ENCODE results near the gene PTPN23.
A peak's percentile ranks its signal among the peaks of the same experiment; 100 is the strongest.

Gene PTPN23

GRCh38 chr3:47376393-47376792, 4.4 kb upstream of the PTPN23 start:
- no peak for DNase-seq

GRCh38 chr3:47377186-47377585, 3.6 kb upstream of the PTPN23 start:
- DNase-seq: no peak

- no peak for DNase-seq
Observed at GRCh38 chr3:47378869-47379268, 2.0 kb upstream of the PTPN23 start.

- DNase-seq: no peak
Observed at GRCh38 chr3:47379411-47379899, 1.4 kb upstream of the PTPN23 start.

GRCh38 chr3:47380026-47380600, 708 bp upstream of the PTPN23 start:
- no peak for DNase-seq

- DNase-seq: peak; percentile 37 to 64
Observed at GRCh38 chr3:47381317-47382157, 716 bp downstream of the PTPN23 start.

GRCh38 chr3:47384425-47384824, 3.6 kb downstream of the PTPN23 start:
- no peak for DNase-seq

- DNase-seq: no peak
Observed at GRCh38 chr3:47385007-47385406, 4.2 kb downstream of the PTPN23 start.

- DNase-seq: no peak
Observed at GRCh38 chr3:47385796-47386195, 5.0 kb downstream of the PTPN23 start.

GRCh38 chr3:47392933-47393332, 12.1 kb downstream of the PTPN23 start:
- DNase-seq: no peak

- DNase-seq: no peak
Observed at GRCh38 chr3:47394140-47394870, 13.5 kb downstream of the PTPN23 start.

- DNase-seq: peak in 1 of 2 donors; percentile 42
Observed at GRCh38 chr3:47394881-47395280, 14.1 kb downstream of the PTPN23 start.

- no peak for DNase-seq
Observed at GRCh38 chr3:47398228-47398627, 17.4 kb downstream of the PTPN23 start.

GRCh38 chr3:47399016-47399415, 18.2 kb downstream of the PTPN23 start:
- DNase-seq: no peak

- peak in 1 of 2 donors; percentile 17 for DNase-seq
Observed at GRCh38 chr3:47399531-47400270, 18.9 kb downstream of the PTPN23 start.

GRCh38 chr3:47404431-47404876, 23.6 kb downstream of the PTPN23 start:
- DNase-seq: no peak

- DNase-seq: peak; percentile 69 to 79
Observed at GRCh38 chr3:47404955-47405790, 24.4 kb downstream of the PTPN23 start.

- DNase-seq: no peak
Observed at GRCh38 chr3:47405820-47406761, 25.3 kb downstream of the PTPN23 start.

GRCh38 chr3:47406762-47407149, 25.9 kb downstream of the PTPN23 start:
- no peak for DNase-seq

GRCh38 chr3:47407237-47407636, 26.4 kb downstream of the PTPN23 start:
- no peak for DNase-seq
